Measurements from ENCODE around the gene PCGF6. TPM values are rescaled to one million over a fixed set of nuclear protein-coding genes. Genes with fewer than 3 reads are reported as not detected.

The PCGF6 gene
- total RNA-seq, 2 donors from 2014 or later = 11.4 to 12.4 TPM

- Histone ChIP-seq H3K4me3 (no peak overlapping the region), H3K27me3 (replicated peaks; ENCODE audit: insufficient read depth) (peaks cover 16% of the 10 kb centered on the region), H3K27ac (no peak overlapping the region), H3K36me3 (no peaks in the 10 kb centered on the region), H3K4me1 (replicated peaks) (no peaks in the 10 kb centered on the region), H3K9me3 (no peaks in the 10 kb centered on the region)
- DNase-seq (ENCODE audit: low spot score) = no peak
- TF ChIP-seq, protein P1, sequence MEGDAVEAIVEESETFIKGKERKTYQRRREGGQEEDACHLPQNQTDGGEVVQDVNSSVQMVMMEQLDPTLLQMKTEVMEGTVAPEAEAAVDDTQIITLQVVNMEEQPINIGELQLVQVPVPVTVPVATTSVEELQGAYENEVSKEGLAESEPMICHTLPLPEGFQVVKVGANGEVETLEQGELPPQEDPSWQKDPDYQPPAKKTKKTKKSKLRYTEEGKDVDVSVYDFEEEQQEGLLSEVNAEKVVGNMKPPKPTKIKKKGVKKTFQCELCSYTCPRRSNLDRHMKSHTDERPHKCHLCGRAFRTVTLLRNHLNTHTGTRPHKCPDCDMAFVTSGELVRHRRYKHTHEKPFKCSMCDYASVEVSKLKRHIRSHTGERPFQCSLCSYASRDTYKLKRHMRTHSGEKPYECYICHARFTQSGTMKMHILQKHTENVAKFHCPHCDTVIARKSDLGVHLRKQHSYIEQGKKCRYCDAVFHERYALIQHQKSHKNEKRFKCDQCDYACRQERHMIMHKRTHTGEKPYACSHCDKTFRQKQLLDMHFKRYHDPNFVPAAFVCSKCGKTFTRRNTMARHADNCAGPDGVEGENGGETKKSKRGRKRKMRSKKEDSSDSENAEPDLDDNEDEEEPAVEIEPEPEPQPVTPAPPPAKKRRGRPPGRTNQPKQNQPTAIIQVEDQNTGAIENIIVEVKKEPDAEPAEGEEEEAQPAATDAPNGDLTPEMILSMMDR (IDR thresholded peaks at IDR 0.05) = no peak
- TF ChIP-seq POLR2A (IDR thresholded peaks at IDR 0.05) = no peak
- TF ChIP-seq POLR2AphosphoS5 (IDR thresholded peaks at IDR 0.05) = no peak
- WGBS = 89% methylated on average over 2 of the region's 2 CpGs
- intact Hi-C loops (cut with DNase I) = no loop called here
These were observed 70.4 kb downstream of the PCGF6 start for GRCh38 chr10:103280506-103280905.

DNA sequence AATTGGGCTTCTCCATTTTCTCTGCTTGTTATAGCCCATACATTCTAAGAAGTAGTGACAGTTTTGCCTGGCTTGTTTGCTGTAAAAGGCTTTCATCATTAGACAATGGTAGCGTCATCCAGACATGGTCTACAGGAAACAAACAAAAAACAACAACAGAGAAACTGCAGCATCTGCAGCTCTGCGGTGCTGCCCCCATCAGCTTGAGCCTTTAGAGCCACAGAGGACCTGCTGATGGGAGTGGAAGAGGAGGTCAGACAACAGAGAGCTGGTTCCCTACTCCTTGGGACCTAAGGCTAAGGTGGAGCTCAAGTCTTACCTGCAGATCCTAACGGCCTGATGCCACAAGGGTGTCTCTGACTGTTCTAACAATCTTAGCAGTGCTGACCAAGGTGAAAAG, 70.9 kb downstream of the PCGF6 start:
- DNase-seq (ENCODE audit: low spot score) = no peak
- Histone ChIP-seq H3K27ac (no peak overlapping the region), H3K9me3 (no peaks in the 10 kb centered on the region), H3K4me1 (replicated peaks) (no peaks in the 10 kb centered on the region), H3K4me3 (no peak overlapping the region), H3K36me3 (no peaks in the 10 kb centered on the region), H3K27me3 (replicated peaks; ENCODE audit: insufficient read depth) (peaks cover 16% of the 10 kb centered on the region)
- WGBS = 63% methylated on average over 3 of the region's 3 CpGs
- intact Hi-C loops (cut with DNase I) = no loop called here
- TF ChIP-seq POLR2A (IDR thresholded peaks at IDR 0.05) = no peak
- TF ChIP-seq POLR2AphosphoS5 (IDR thresholded peaks at IDR 0.05) = no peak
- TF ChIP-seq, protein P1 (IDR thresholded peaks at IDR 0.05) = no peak

DNA sequence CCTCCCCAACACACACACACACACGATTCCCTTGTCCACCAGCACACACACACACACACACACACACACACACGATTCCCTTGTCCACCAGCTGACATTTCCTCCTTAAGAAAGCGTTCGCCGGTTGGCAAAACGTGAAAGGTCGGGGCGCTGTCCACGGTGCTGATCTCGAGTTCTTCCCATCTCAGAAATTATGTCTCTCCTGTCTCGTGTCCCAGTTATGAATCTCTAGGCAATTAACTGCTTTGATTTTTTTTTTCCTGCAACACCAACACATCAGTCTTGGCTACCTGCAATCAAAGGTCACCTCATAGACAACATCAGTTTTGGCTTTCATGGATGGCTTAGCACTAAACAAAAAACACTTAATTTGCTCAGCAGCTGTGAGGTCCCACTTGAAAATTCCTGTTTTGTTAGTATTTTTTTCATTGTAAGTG, 72.1 kb downstream of the PCGF6 start:
- Histone ChIP-seq H3K27me3 (replicated peaks; ENCODE audit: insufficient read depth) (peaks cover 16% of the 10 kb centered on the region), H3K9me3 (no peaks in the 10 kb centered on the region), H3K4me1 (replicated peaks) (no peaks in the 10 kb centered on the region), H3K27ac (no peak overlapping the region), H3K36me3 (no peaks in the 10 kb centered on the region), H3K4me3 (no peak overlapping the region)
- 3% methylated on average over 11 of the region's 11 CpGs for WGBS
- TF ChIP-seq POLR2A (IDR thresholded peaks at IDR 0.05) (no peak), POLR2AphosphoS5 (IDR thresholded peaks at IDR 0.05) (no peak)
- TF ChIP-seq, protein P1 (IDR thresholded peaks at IDR 0.05) = no peak
- intact Hi-C loops (cut with DNase I) = no loop called here
- no peak for DNase-seq (ENCODE audit: low spot score)

- 29% methylated on average over 12 of the region's 12 CpGs for WGBS
- Histone ChIP-seq H3K36me3 (no peaks in the 10 kb centered on the region), H3K9me3 (no peaks in the 10 kb centered on the region), H3K27me3 (replicated peaks; ENCODE audit: insufficient read depth) (peaks cover 16% of the 10 kb centered on the region), H3K27ac (no peak overlapping the region), H3K4me1 (replicated peaks) (no peaks in the 10 kb centered on the region), H3K4me3 (no peak overlapping the region)
- TF ChIP-seq POLR2AphosphoS5 (IDR thresholded peaks at IDR 0.05) (no peak), POLR2A (IDR thresholded peaks at IDR 0.05) (no peak)
- TF ChIP-seq, protein P1 (IDR thresholded peaks at IDR 0.05) = no peak
- no peak for DNase-seq (ENCODE audit: low spot score)
- intact Hi-C loops (cut with DNase I) = no loop called here
These were observed 72.5 kb downstream of the PCGF6 start for GRCh38 chr10:103278537-103278823.

DNA sequence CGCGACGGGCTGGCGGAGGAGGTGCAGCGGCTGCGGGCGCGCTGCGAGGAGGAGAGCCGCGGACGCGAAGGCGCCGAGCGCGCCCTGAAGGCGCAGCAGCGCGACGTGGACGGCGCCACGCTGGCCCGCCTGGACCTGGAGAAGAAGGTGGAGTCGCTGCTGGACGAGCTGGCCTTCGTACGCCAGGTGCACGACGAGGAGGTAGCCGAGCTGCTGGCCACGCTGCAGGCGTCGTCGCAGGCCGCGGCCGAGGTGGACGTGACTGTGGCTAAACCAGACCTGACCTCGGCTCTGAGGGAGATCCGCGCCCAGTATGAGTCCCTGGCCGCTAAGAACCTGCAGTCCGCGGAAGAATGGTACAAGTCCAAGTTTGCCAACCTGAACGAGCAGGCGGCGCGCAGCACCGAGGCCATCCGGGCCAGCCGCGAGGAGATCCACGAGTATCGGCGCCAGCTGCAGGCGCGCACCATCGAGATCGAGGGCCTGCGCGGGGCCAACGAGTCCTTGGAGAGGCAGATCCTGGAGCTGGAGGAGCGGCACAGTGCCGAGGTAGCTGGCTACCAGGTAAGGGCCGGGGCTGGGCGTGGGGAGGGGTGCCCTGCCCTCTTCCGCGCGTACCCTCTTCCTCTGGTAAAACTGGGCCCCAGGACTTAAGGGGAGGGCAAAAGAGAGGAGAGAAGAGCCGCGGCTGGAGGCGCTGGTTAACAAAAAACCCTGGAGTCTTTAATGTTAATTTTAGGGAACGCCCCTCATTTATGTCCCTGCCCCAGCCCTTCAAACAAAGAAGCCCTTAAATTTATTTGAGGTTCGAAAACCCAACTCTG, 73.0 kb downstream of the PCGF6 start:
- Histone ChIP-seq H3K4me1 (replicated peaks) (no peaks in the 10 kb centered on the region), H3K27me3 (replicated peaks; ENCODE audit: insufficient read depth) (peaks cover 16% of the 10 kb centered on the region), H3K36me3 (no peaks in the 10 kb centered on the region), H3K4me3 (peak overlapping the region in 1 of 2 donors; percentile 25), H3K9me3 (no peaks in the 10 kb centered on the region), H3K27ac (no peak overlapping the region)
- no peak for DNase-seq (ENCODE audit: low spot score)
- intact Hi-C loops (cut with DNase I) = no loop called here
- WGBS = 7% methylated on average over 60 of the region's 76 CpGs
- TF ChIP-seq, protein P1 (IDR thresholded peaks at IDR 0.05) = no peak
- TF ChIP-seq POLR2AphosphoS5 (IDR thresholded peaks at IDR 0.05) = no peak
- no peak for TF ChIP-seq POLR2A (IDR thresholded peaks at IDR 0.05)

All from prostate gland (tissue), 2 donors.